IMR-90 (cell line): ENCODE measurements around the gene TUBA3E. TPM values are rescaled to one million over a fixed set of nuclear protein-coding genes. Genes with fewer than 3 reads are reported as not detected.
"Not testable (repeated sequence)": the region's sequence is repeated elsewhere in the genome, so short reads cannot be mapped to it uniquely, and the experiment has no call there.

Experiments used
- ATAC-seq: fragments of 200-7000 bp; cut with Tn5 transposase; 2 replicates; pipeline ENCODE4 v1.9.1; 2020; ENCODE audit warnings: low read depth, mild to moderate bottlenecking, moderate library complexity
- BruUV-seq: library from RNA; stranded (reverse); fragments of 400-500 nt; replicated peaks from 2 replicates; lab custom pipeline; 2021; lab: Mats Ljungman, UMichigan
- CTCF ChIA-PET: fragments of 300-600 bp; formaldehyde crosslinking; extraction: SDS; loops from one replicate; lab custom pipeline; 2021; ENCODE audit warnings: antibody characterized with exemption; lab: Yijun Ruan, JAX
- POLR2A ChIA-PET: fragments of 300-600 bp; sonication (Branson Sonifier 250); formaldehyde crosslinking; loops from one replicate; lab custom pipeline; 2022; ENCODE audit warnings: antibody characterized with exemption; ENCODE audit not compliant: unreplicated experiment; lab: Charles Lee
- DNase-seq: peaks from one replicate; pipeline ENCODE4 v3.0.0; 2013
- H2AFZ ChIP-seq: replicated peaks from 2 replicates; pipeline ENCODE3; 2013; ENCODE audit warnings: low read length, mild to moderate bottlenecking; ENCODE audit not compliant: poor library complexity
- H2AK5ac ChIP-seq: 2 replicates; pipeline ENCODE4 v1.6.1; 2013; ENCODE audit warnings: low read depth, low read length, inconsistent platforms
- H2AK9ac ChIP-seq: replicated peaks from 2 replicates; pipeline ENCODE3; 2013; ENCODE audit warnings: mild to moderate bottlenecking, low read depth, low read length, moderate library complexity; ENCODE audit not compliant: poor library complexity
- H2BK120ac ChIP-seq: 2 replicates; pipeline ENCODE4 v1.6.1; 2013; ENCODE audit warnings: low read depth, low read length, inconsistent platforms
- H2BK15ac ChIP-seq: 3 replicates; pipeline ENCODE4 v1.6.1; 2013; ENCODE audit warnings: low read depth, low read length, inconsistent platforms
- H2BK20ac ChIP-seq: 2 replicates; pipeline ENCODE4 v1.6.1; 2013; ENCODE audit warnings: low read depth, mild to moderate bottlenecking, inconsistent platforms, low read length, moderate library complexity
- H2BK5ac ChIP-seq: 2 replicates; pipeline ENCODE4 v1.6.1; 2013; ENCODE audit warnings: mild to moderate bottlenecking, low read depth, low read length, inconsistent platforms; ENCODE audit not compliant: poor library complexity, severe bottlenecking
- H3K14ac ChIP-seq: replicated peaks from 2 replicates; pipeline ENCODE4 v1.6.1; 2013; ENCODE audit warnings: low read depth, low read length, inconsistent platforms
- H3K18ac ChIP-seq: 2 replicates; pipeline ENCODE4 v1.6.1; 2013; ENCODE audit warnings: low read depth, low read length, control low read depth
- H3K23ac ChIP-seq: 2 replicates; pipeline ENCODE4 v1.6.1; 2013; ENCODE audit warnings: low read depth, low read length, inconsistent platforms
- H3K27ac ChIP-seq: 2 replicates; pipeline ENCODE4 v1.5.1; 2013; ENCODE audit warnings: mild to moderate bottlenecking, control low read depth, low read length; ENCODE audit not compliant: insufficient read depth
- H3K27me3 ChIP-seq: 2 replicates; pipeline ENCODE4 v1.6.1; 2013; ENCODE audit warnings: low read length; ENCODE audit not compliant: control insufficient read depth, insufficient read depth
- H3K36me3 ChIP-seq: 2 replicates; pipeline ENCODE4 v1.6.1; 2013; ENCODE audit warnings: low read length, mixed read lengths; ENCODE audit not compliant: control insufficient read depth, insufficient read depth
- H3K4ac ChIP-seq: 2 replicates; pipeline ENCODE4 v1.6.1; 2013; ENCODE audit warnings: low read depth, low read length, inconsistent platforms
- H3K4me1 ChIP-seq: 2 replicates; pipeline ENCODE4 v1.6.1; 2013; ENCODE audit warnings: low read length, mixed read lengths; ENCODE audit not compliant: control insufficient read depth, insufficient read depth
- H3K4me2 ChIP-seq: 2 replicates; pipeline ENCODE4 v1.6.1; 2013; ENCODE audit warnings: low read depth, mild to moderate bottlenecking, control low read depth, low read length, moderate library complexity
- H3K4me3 ChIP-seq: 2 replicates; pipeline ENCODE4 v1.5.1; 2013; ENCODE audit warnings: low read depth, mild to moderate bottlenecking, control low read depth, low read length, moderate library complexity; ENCODE audit not compliant: insufficient read depth
- H3K56ac ChIP-seq: 2 replicates; pipeline ENCODE4 v1.6.1; 2013; ENCODE audit warnings: low read length, inconsistent platforms; ENCODE audit not compliant: insufficient read depth; ENCODE audit errors: extremely low read depth
- H3K79me1 ChIP-seq, 2 experiments: 2 replicates each; pipeline ENCODE4 v1.6.1; 2013; ENCODE audit warnings: low read length in 2 of 2, inconsistent platforms in 1 of 2, low read depth in 1 of 2
- H3K9ac ChIP-seq: 2 replicates; pipeline ENCODE4 v1.6.1; 2013; ENCODE audit warnings: low read depth, low read length, control low read depth
- H3K9me1 ChIP-seq: 2 replicates; pipeline ENCODE4 v1.6.1; 2013; ENCODE audit warnings: low read length, inconsistent platforms; ENCODE audit not compliant: insufficient read depth
- H3K9me3 ChIP-seq: 2 replicates; pipeline ENCODE4 v1.6.1; 2013; ENCODE audit warnings: low read length; ENCODE audit not compliant: control insufficient read depth, insufficient read depth
- H4K20me1 ChIP-seq: 2 replicates; pipeline ENCODE4 v1.6.1; 2013; ENCODE audit warnings: low read length, inconsistent platforms; ENCODE audit not compliant: insufficient read depth
- H4K5ac ChIP-seq: 2 replicates; pipeline ENCODE4 v1.6.1; 2013; ENCODE audit warnings: mild to moderate bottlenecking, low read depth, low read length, control low read depth
- H4K8ac ChIP-seq, 2 experiments: 2 replicates each; pipeline ENCODE4 v1.6.1; 2013; ENCODE audit warnings: low read depth in 2 of 2, low read length in 2 of 2, control low read depth in 1 of 2, inconsistent platforms in 1 of 2
- H4K91ac ChIP-seq: 2 replicates; pipeline ENCODE4 v1.6.1; 2013; ENCODE audit warnings: low read depth, low read length, inconsistent platforms; ENCODE audit not compliant: insufficient read depth
- WGBS, 2 experiments: methylation state at CpG; one replicate each; pipeline versions ENCODE4 v1.1.5 to v1.1.7; 2013; ENCODE audit warnings: missing lambda C conversion rate in 2 of 2; ENCODE audit not compliant: insufficient read length in 1 of 2; ENCODE audit errors: extremely low coverage in 2 of 2; 5-methylcytosine and 5-hydroxymethylcytosine counted together
- dilution Hi-C: fragments of 300-500 bp; cut with HindIII; formaldehyde crosslinking; loops from one replicate; pipeline ENCODE4 v1.14.3; 2018; ENCODE audit warnings: low sequenced_read_pairs; ENCODE audit not compliant: unreplicated experiment
- in situ Hi-C: fragments of 300-500 bp; cut with MboI; formaldehyde crosslinking; loops from 3 replicates; pipeline ENCODE4 v1.14.3; 2019; ENCODE audit warnings: low sequenced_read_pairs, inconsistent platforms, mixed read lengths
- intact Hi-C: fragments of 100-400 bp; cut with micrococcal nuclease; formaldehyde crosslinking; loops from 2 replicates; pipeline ENCODE4 v1.10.0; 2022
- polyA plus RNA-seq, 3 experiments: library from polyadenylated mRNA; depleted of rRNA; stranded (reverse); fragments of >200 nt; gene quantifications; 2 replicates each; pipeline ENCODE4 v1.2.3, GENCODE V29; 2012; ENCODE audit warnings: low replicate concordance in 1 of 3
- total RNA-seq: library from RNA; depleted of rRNA; stranded (reverse); fragments of >200 nt; gene quantifications from 2 replicates; pipeline ENCODE4 v1.2.3, GENCODE V29; 2012

The TUBA3E gene
- total and polyA plus RNA-seq, 2 of the 4 experiments (the other 2 are of a cell fraction): not detected

GRCh38 chr2:130157825-130158514 is 40.3 kb downstream of the TUBA3E start:
- H2AFZ ChIP-seq, H3K14ac ChIP-seq, H4K5ac ChIP-seq, H2BK20ac ChIP-seq, H2BK15ac ChIP-seq, H4K8ac ChIP-seq, H3K9me1 ChIP-seq, H3K4me2 ChIP-seq, H3K9ac ChIP-seq, H3K4ac ChIP-seq, POLR2A ChIA-PET, H2BK120ac ChIP-seq, H3K79me1 ChIP-seq, H3K18ac ChIP-seq, intact Hi-C loops, DNase-seq, H3K9me3 ChIP-seq, H3K23ac ChIP-seq, H3K4me3 ChIP-seq, ATAC-seq, H2AK5ac ChIP-seq, CTCF ChIA-PET, H2AK9ac ChIP-seq, H3K27ac ChIP-seq, H3K56ac ChIP-seq, H2BK5ac ChIP-seq, H4K91ac ChIP-seq, dilution Hi-C loops, H3K4me1 ChIP-seq, H3K27me3 ChIP-seq, BruUV-seq, H4K20me1 ChIP-seq: not testable (repeated sequence)
- WGBS, 2 experiments: 85% methylated on average over 4 of the region's 13 CpGs; no CpG with 5 or more reads in 1 of the 2 experiments
- in situ Hi-C loops: loop anchor here (25.0 kb wide), 1 partner anchor 1354 kb away; no protein-coding TSS in a partner anchor
- peaks cover 27% of the 10 kb centered on the region for H3K36me3 ChIP-seq

GRCh38 chr2:130157354-130157753 is 40.9 kb downstream of the TUBA3E start:
- H4K91ac ChIP-seq, H4K20me1 ChIP-seq, H2AK5ac ChIP-seq, H3K27ac ChIP-seq, H2BK15ac ChIP-seq, POLR2A ChIA-PET, H3K4ac ChIP-seq, dilution Hi-C loops, H2AFZ ChIP-seq, H3K14ac ChIP-seq, H3K9me1 ChIP-seq, H3K18ac ChIP-seq, H3K4me1 ChIP-seq, H3K9ac ChIP-seq, H3K9me3 ChIP-seq, ATAC-seq, H3K23ac ChIP-seq, H3K4me3 ChIP-seq, intact Hi-C loops, H3K79me1 ChIP-seq, H3K4me2 ChIP-seq, H3K56ac ChIP-seq, H4K5ac ChIP-seq, H2BK5ac ChIP-seq, BruUV-seq, CTCF ChIA-PET, H3K27me3 ChIP-seq, H2AK9ac ChIP-seq, H2BK20ac ChIP-seq, DNase-seq, H2BK120ac ChIP-seq, H4K8ac ChIP-seq: not testable (repeated sequence)
- H3K36me3 ChIP-seq: peaks cover 27% of the 10 kb centered on the region; the same call in 1 of the 2 replicates
- in situ Hi-C loops: loop anchor here (25.0 kb wide), 1 partner anchor 1355 kb away; no protein-coding TSS in a partner anchor
- 80% methylated on average over 1 of the region's 12 CpGs; no CpG with 5 or more reads in 1 of the 2 experiments for WGBS, 2 experiments
